ENCODE data around the gene GLP2R. TPM values are rescaled to one million over a fixed set of nuclear protein-coding genes. Genes with fewer than 3 reads are reported as not detected.

Gene GLP2R
- total and polyA plus RNA-seq, 3 donors from 2014 or later, result 0.70 to 1.3 (median 0.81) TPM

DNA sequence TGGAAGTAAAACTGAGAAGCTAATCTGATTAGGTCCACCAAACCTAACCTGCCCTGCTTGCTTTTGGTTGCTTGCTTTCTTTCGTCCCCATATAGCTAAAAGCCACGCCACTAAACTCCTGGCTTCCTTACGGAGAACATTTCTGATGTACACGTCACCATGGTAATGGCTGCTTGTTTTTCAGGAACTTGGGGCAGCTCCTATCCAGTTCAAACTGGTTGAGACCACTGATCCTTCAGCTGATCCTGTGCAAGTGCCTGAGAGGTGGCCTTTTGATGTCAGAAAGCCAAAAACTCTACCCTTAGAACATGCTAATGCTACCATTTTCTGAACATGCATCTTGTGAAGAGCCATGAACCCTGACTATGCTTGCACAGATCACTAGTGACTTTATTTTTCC, 20.0 kb upstream of the GLP2R start:
- Histone ChIP-seq H3K9me3 (no peaks in the 10 kb centered on the region), H3K27ac (no peak overlapping the region), H3K4me3 (no peak overlapping the region), H3K4me1 (no peaks in the 10 kb centered on the region), H3K36me3 (ENCODE audit: low read depth, missing control alignments) (no peaks in the 10 kb centered on the region), H3K27me3 (no peaks in the 10 kb centered on the region)
- WGBS, 2 donors, result 65 to 75% methylated on average over 4 of the region's 4 CpGs
- DNase-seq, result no peak
- intact Hi-C loops (cut with DNase I; ENCODE audit: low total_unique reads), result no loop called here
- TF ChIP-seq POLR2A (IDR thresholded peaks at IDR 0.05), result no peak
- TF ChIP-seq, protein P1, sequence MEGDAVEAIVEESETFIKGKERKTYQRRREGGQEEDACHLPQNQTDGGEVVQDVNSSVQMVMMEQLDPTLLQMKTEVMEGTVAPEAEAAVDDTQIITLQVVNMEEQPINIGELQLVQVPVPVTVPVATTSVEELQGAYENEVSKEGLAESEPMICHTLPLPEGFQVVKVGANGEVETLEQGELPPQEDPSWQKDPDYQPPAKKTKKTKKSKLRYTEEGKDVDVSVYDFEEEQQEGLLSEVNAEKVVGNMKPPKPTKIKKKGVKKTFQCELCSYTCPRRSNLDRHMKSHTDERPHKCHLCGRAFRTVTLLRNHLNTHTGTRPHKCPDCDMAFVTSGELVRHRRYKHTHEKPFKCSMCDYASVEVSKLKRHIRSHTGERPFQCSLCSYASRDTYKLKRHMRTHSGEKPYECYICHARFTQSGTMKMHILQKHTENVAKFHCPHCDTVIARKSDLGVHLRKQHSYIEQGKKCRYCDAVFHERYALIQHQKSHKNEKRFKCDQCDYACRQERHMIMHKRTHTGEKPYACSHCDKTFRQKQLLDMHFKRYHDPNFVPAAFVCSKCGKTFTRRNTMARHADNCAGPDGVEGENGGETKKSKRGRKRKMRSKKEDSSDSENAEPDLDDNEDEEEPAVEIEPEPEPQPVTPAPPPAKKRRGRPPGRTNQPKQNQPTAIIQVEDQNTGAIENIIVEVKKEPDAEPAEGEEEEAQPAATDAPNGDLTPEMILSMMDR (IDR thresholded peaks at IDR 0.05), result no peak

DNA sequence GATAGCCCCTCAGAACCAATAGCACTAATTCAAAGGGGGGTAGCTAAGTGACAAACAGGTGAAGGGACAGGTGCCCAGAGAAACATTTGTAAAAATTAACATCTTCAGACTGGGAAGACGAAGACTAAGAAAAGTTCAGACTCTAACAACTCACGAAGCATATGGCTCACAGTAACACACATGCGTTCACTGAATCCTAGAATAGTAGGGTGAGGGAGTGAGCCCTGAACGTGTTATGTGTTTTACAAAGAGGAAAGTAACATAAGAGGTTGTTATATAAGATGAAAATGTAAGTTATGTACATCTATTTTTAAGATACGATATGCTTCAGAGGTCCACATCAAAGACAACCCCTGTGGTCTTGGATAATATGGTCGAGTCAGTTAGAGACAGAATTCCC, 19.0 kb upstream of the GLP2R start:
- no peaks in the 10 kb centered on the region for H3K4me1 ChIP-seq
- no peak for TF ChIP-seq POLR2A (IDR thresholded peaks at IDR 0.05)
- TF ChIP-seq, protein P1 (IDR thresholded peaks at IDR 0.05), result no peak
- no peak overlapping the region for H3K27ac ChIP-seq
- intact Hi-C loops (cut with DNase I; ENCODE audit: low total_unique reads), result no loop called here
- no peaks in the 10 kb centered on the region for H3K27me3 ChIP-seq
- WGBS, 2 donors, result 71 to 75% methylated on average over 6 of the region's 6 CpGs
- no peak for DNase-seq
- no peaks in the 10 kb centered on the region for H3K9me3 ChIP-seq
- no peaks in the 10 kb centered on the region for H3K36me3 ChIP-seq (ENCODE audit: low read depth, missing control alignments)
- no peak overlapping the region for H3K4me3 ChIP-seq

DNA sequence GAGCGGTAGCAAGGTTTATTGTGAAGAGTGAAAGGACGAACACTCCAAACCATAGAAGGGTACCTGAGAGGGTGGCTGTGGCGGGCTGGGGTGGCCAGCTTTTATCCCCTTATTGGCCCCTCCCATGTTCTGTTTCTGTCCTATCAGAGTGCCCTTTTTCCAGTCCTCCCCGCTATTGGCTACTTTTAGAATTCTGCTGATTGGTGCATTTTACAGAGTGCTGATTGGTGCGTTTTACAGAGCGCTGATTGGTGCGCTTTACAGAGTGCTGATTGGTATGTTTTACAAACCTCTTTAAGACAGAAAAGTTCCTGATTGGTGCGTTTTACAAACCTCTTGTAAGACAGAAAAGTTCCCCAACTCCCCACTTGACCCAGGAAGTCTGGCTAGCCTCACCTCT, 16.3 kb upstream of the GLP2R start:
- 51 to 79% methylated on average over 6 to 8 of the region's 8 CpGs for WGBS, 2 donors
- TF ChIP-seq, protein P1 (IDR thresholded peaks at IDR 0.05), result no peak

DNA sequence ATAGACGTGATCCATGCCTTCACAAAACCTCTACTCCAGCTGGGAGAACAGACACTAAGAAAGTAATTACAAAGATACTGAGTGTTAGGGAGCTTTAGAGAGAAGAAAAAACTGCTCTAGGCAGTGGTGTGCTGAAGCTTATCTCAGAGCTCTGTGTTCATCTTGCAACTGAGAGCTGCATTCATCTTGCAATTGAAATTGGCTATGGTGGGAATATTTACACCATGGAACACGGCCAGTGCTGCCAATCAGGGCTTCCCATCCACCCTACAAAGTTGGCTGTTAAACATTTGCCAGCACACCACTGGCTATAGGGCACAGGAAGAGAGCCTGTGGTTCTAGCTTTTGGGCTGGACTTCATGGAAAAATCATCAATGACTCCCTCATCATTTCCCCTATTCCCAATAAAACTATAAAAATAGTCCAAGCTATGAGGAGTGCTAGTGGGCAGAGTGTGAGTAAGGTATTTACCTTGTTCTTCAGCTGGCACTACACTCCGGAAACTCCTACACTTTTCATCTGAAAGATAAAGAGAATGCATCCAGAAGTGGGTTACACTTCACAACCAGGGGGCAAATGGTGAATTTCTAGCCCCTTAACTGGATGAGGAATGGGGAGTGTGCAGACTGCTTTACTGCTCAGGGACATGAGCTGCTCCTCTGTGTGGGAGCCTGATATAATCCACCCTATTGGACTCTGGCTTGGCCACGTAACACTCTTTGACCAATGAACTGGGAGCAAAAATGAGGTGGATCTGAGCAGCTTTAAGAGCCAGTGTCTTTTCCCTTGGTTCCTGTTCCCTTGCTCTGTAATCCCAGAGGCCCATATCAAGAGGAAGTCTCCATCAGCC, 15.4 kb upstream of the GLP2R start:
- intact Hi-C loops (cut with DNase I; ENCODE audit: low total_unique reads), result no loop called here
- Histone ChIP-seq H3K9me3 (no peaks in the 10 kb centered on the region), H3K27ac (no peak overlapping the region), H3K27me3 (no peaks in the 10 kb centered on the region), H3K36me3 (ENCODE audit: low read depth, missing control alignments) (no peaks in the 10 kb centered on the region), H3K4me1 (no peaks in the 10 kb centered on the region), H3K4me3 (no peak overlapping the region)
- no peak for TF ChIP-seq POLR2A (IDR thresholded peaks at IDR 0.05)
- TF ChIP-seq, protein P1 (IDR thresholded peaks at IDR 0.05), result no peak
- WGBS, 2 donors, result 62 to 64% methylated on average over 4 of the region's 4 CpGs
- no peak for DNase-seq

More for the DNA sequence above, 16.3 kb upstream of the GLP2R start:
- Histone ChIP-seq H3K27me3 (no peaks in the 10 kb centered on the region), H3K4me1 (no peaks in the 10 kb centered on the region), H3K36me3 (ENCODE audit: low read depth, missing control alignments) (no peaks in the 10 kb centered on the region), H3K4me3 (peak overlapping the region in 1 of 2 donors; percentile 22), H3K27ac (no peak overlapping the region), H3K9me3 (no peaks in the 10 kb centered on the region)
- peak; percentile 71 for DNase-seq
- intact Hi-C loops (cut with DNase I; ENCODE audit: low total_unique reads), result no loop called here

DNA sequence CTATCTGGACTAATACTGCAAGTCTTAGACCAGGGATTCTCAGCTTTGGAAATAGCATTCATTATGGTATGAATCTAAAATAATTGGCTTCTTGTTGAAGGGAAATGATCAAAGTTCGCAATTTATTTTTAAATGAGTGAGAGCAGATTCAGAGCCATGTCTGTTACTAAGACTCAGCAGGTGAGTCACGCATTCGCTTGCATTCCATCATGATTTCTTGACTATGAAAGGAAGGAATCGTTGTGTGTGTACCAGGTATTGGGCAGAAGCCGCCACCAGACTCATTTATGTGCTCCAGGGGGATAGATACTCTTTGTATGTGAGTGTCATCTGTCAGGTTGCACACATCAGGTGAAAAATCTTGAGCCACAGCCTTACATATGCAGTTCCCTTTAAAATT, 14.6 kb upstream of the GLP2R start:
- Histone ChIP-seq H3K9me3 (no peaks in the 10 kb centered on the region), H3K4me3 (no peak overlapping the region), H3K36me3 (ENCODE audit: low read depth, missing control alignments) (no peaks in the 10 kb centered on the region), H3K4me1 (no peaks in the 10 kb centered on the region), H3K27me3 (no peaks in the 10 kb centered on the region), H3K27ac (no peak overlapping the region)
- no peak for DNase-seq
- no peak for TF ChIP-seq POLR2A (IDR thresholded peaks at IDR 0.05)
- TF ChIP-seq, protein P1 (IDR thresholded peaks at IDR 0.05), result no peak
- intact Hi-C loops (cut with DNase I; ENCODE audit: low total_unique reads), result no loop called here
- 90 to 92% methylated on average over 5 of the region's 5 CpGs for WGBS, 2 donors
